Fibroblast of skin of right biceps (primary cell): Measurements from ENCODE around the gene TNIK.
A peak's percentile ranks its signal among the peaks of the same experiment; 100 is the strongest.

Experiments used
- DNase-seq: peaks from one replicate; pipeline ENCODE4 v3.0.0-alpha.2; 2013

Gene TNIK

GRCh38 chr3:171416061-171416460 lies 44.1 kb downstream of the TNIK start:
- peak; percentile 36 for DNase-seq

- DNase-seq, result peak; percentile 70
These were observed 45.1 kb downstream of the TNIK start for GRCh38 chr3:171415070-171415469.

- DNase-seq, result no peak
These were observed 47.7 kb downstream of the TNIK start for GRCh38 chr3:171412473-171412872.

GRCh38 chr3:171412054-171412453 lies 48.2 kb downstream of the TNIK start:
- no peak for DNase-seq

- DNase-seq, result no peak
These were observed 50.0 kb downstream of the TNIK start for GRCh38 chr3:171410186-171410585.

GRCh38 chr3:171407759-171408158 lies 52.4 kb downstream of the TNIK start:
- DNase-seq, result peak; percentile 89

GRCh38 chr3:171404376-171404967 lies 55.7 kb downstream of the TNIK start:
- peak; percentile 22 for DNase-seq

- no peak for DNase-seq
These were observed 57.9 kb downstream of the TNIK start for GRCh38 chr3:171402281-171402680.

GRCh38 chr3:171401432-171401831 lies 58.8 kb downstream of the TNIK start:
- DNase-seq, result no peak

GRCh38 chr3:171399842-171400241 lies 60.4 kb downstream of the TNIK start:
- no peak for DNase-seq

- DNase-seq, result no peak
These were observed 61.9 kb downstream of the TNIK start for GRCh38 chr3:171398343-171398742.

- DNase-seq, result no peak
These were observed 63.1 kb downstream of the TNIK start for GRCh38 chr3:171397089-171397488.

GRCh38 chr3:171396048-171396447 lies 64.2 kb downstream of the TNIK start:
- DNase-seq, result peak; percentile 41

GRCh38 chr3:171393032-171393744 lies 67.0 kb downstream of the TNIK start:
- DNase-seq, result peak; percentile 41

- no peak for DNase-seq
These were observed 68.8 kb downstream of the TNIK start for GRCh38 chr3:171391432-171391831.

GRCh38 chr3:171390051-171390941 lies 69.9 kb downstream of the TNIK start:
- DNase-seq, result no peak

- no peak for DNase-seq
These were observed 70.7 kb downstream of the TNIK start for GRCh38 chr3:171389491-171389890.

- no peak for DNase-seq
These were observed 71.7 kb downstream of the TNIK start for GRCh38 chr3:171388527-171388926.

- no peak for DNase-seq
These were observed 73.1 kb downstream of the TNIK start for GRCh38 chr3:171387062-171387461.

GRCh38 chr3:171385086-171385485 lies 75.1 kb downstream of the TNIK start:
- DNase-seq, result no peak

- DNase-seq, result peak; percentile 65
These were observed 75.9 kb downstream of the TNIK start for GRCh38 chr3:171384101-171384891.

- no peak for DNase-seq
These were observed 76.8 kb downstream of the TNIK start for GRCh38 chr3:171383206-171384018.
